K562 (cell line): ENCODE measurements around the gene PCBP4. TPM values are rescaled to one million over a fixed set of nuclear protein-coding genes. Genes with fewer than 3 reads are reported as not detected.

Experiments
- ATAC-seq: fragments of 200-7000 bp; cut with Tn5 transposase; 3 replicates; pipeline ENCODE4 v1.9.1; 2020; ENCODE audit warnings: moderate library complexity
- BruUV-seq: library from RNA; stranded (reverse); fragments of 400-500 nt; replicated peaks from 2 replicates; lab custom pipeline; 2021; lab: Mats Ljungman, UMichigan
- CTCF ChIA-PET: fragments of 300-600 bp; formaldehyde crosslinking; extraction: SDS; loops from one replicate; lab custom pipeline; 2021; ENCODE audit warnings: low intra/inter-chr PET ratio; lab: Yijun Ruan, JAX
- POLR2A ChIA-PET: fragments of 300-600, 350-650 bp; sonication (Branson Sonifier 250); formaldehyde crosslinking; extraction: SDS; loops from one replicate; lab custom pipeline; 2021; ENCODE audit warnings: antibody characterized with exemption, inconsistent platforms; lab: Yijun Ruan, JAX
- DNase-seq, 4 experiments: peaks; one replicate each; pipeline versions ENCODE4 v3.0.0 to v3.0.0-alpha.2; 2011 to 2018; ENCODE audit warnings: low spot score in 3 of 4, mixed read lengths in 3 of 4; ENCODE audit errors: extremely low read depth in 1 of 4
- FAIRE-seq: peaks from 2 replicates; lab custom pipeline; 2011; peaks lifted over from hg19 to GRCh38; lab: Jason Lieb, UNC
- H2AFZ ChIP-seq: 2 replicates; pipeline ENCODE4 v1.6.0; 2011; ENCODE audit warnings: low read depth, low read length, control low read depth, inconsistent platforms
- H3K27ac ChIP-seq: fragments of 200-600 bp; 3 replicates; pipeline ENCODE4 v1.8.0; 2011; ENCODE audit warnings: low read depth, mild to moderate bottlenecking, control low read depth, inconsistent platforms, low read length, moderate library complexity, mixed read lengths; ENCODE audit errors: extremely low read depth
- H3K27me3 ChIP-seq, 2 experiments: fragments of 300-600 bp in 1 of 2; 2 replicates in 1 of 2; 3 replicates in 1 of 2; pipeline versions ENCODE4 v1.6.0 to v1.8.0; 2011; ENCODE audit warnings: inconsistent platforms in 2 of 2, low read length in 2 of 2, mild to moderate bottlenecking in 1 of 2, mixed read lengths in 1 of 2, moderate library complexity in 1 of 2; ENCODE audit not compliant: control insufficient read depth in 2 of 2, insufficient read depth in 2 of 2
- H3K36me3 ChIP-seq: fragments of 300-600 bp; 3 replicates; pipeline ENCODE4 v1.8.0; 2011; ENCODE audit warnings: mild to moderate bottlenecking, low read length, inconsistent platforms; ENCODE audit not compliant: control insufficient read depth, insufficient read depth
- H3K4me1 ChIP-seq, 2 experiments: fragments of 200-600 bp in 1 of 2; replicated peaks in 1 of 2; 2 replicates in 1 of 2; 3 replicates in 1 of 2; pipeline versions ENCODE4 v1.5.1 to v1.8.0; 2011; ENCODE audit warnings: inconsistent platforms in 2 of 2, low read length in 2 of 2, mild to moderate bottlenecking in 1 of 2, mixed read lengths in 1 of 2, moderate library complexity in 1 of 2; ENCODE audit not compliant: control insufficient read depth in 2 of 2, insufficient read depth in 2 of 2
- H3K4me2 ChIP-seq: 2 replicates; pipeline ENCODE4 v1.6.1; 2011; ENCODE audit warnings: low read length, control low read depth, inconsistent platforms, mixed read lengths; ENCODE audit not compliant: insufficient read depth
- H3K4me3 ChIP-seq: fragments of 200-600 bp; sonication (generic), shearing (Covaris generic); 2 replicates; pipeline ENCODE4 v1.5.1; 2016; ENCODE audit warnings: control low read depth, inconsistent platforms
- H3K79me2 ChIP-seq: fragments of 200-600 bp; 3 replicates; pipeline ENCODE4 v1.8.0; 2011; ENCODE audit warnings: low read length, inconsistent platforms; ENCODE audit not compliant: control insufficient read depth, insufficient read depth
- H3K9ac ChIP-seq, 2 experiments: 2 replicates each; pipeline versions ENCODE4 v1.6.0 to v1.6.1; 2011; ENCODE audit warnings: low read depth in 2 of 2, low read length in 2 of 2, control low read depth in 1 of 2, inconsistent platforms in 1 of 2, mild to moderate bottlenecking in 1 of 2, mixed read lengths in 1 of 2; ENCODE audit not compliant: insufficient read depth in 1 of 2
- H3K9me1 ChIP-seq: one replicate; pipeline ENCODE4 v1.6.0; 2011; ENCODE audit warnings: inconsistent platforms, mild to moderate bottlenecking, low read length, moderate library complexity; ENCODE audit not compliant: control insufficient read depth, insufficient read depth
- H3K9me3 ChIP-seq: replicated peaks from 2 replicates; pipeline ENCODE4 v1.5.1; 2011; ENCODE audit warnings: low read depth, low read length, inconsistent platforms; ENCODE audit not compliant: control insufficient read depth, insufficient read depth
- H4K20me1 ChIP-seq: replicated peaks from 2 replicates; pipeline ENCODE4 v1.6.1; 2011; ENCODE audit warnings: low read length, inconsistent platforms, mixed read lengths; ENCODE audit not compliant: control insufficient read depth, insufficient read depth
- FOXK1 ChIP-seq: sonication (generic); formaldehyde crosslinking; IDR thresholded peaks from 2 replicates; pipeline ENCODE4 v1.8.0; 2022; ENCODE audit warnings: missing genetic modification reagents, mild to moderate bottlenecking, borderline replicate concordance
- GTF2A2 ChIP-seq: IDR thresholded peaks from 2 replicates; pipeline ENCODE4 v1.6.1; 2016; ENCODE audit warnings: mild to moderate bottlenecking, missing genetic modification characterization, missing compliant biosample characterization
- MTA1 ChIP-seq: fragments of 450-650 bp; IDR thresholded peaks from 2 replicates; pipeline ENCODE4 v1.6.1; 2017; ENCODE audit warnings: borderline replicate concordance
- MYNN ChIP-seq, 2 experiments: sonication (generic); formaldehyde crosslinking in 1 of 2; IDR thresholded peaks; 2 replicates each; pipeline versions ENCODE4 v1.5.0 to v1.6.1; 2016 to 2020; ENCODE audit warnings: antibody characterized with exemption in 1 of 2, missing genetic modification reagents in 1 of 2
- PTBP1 ChIP-seq: fragments of 200-400 bp; formaldehyde crosslinking; IDR thresholded peaks from 2 replicates; pipeline ENCODE4 v1.6.1; 2017; ENCODE audit warnings: low read depth, low read length
- PTRF ChIP-seq: fragments of 450-650 bp; IDR thresholded peaks from 2 replicates; pipeline ENCODE4 v1.6.1; 2016; ENCODE audit warnings: mild to moderate bottlenecking, missing genetic modification characterization, missing compliant biosample characterization
- RB1 ChIP-seq: fragments of 450-650 bp; IDR thresholded peaks from 2 replicates; pipeline ENCODE4 v1.6.1; 2017; ENCODE audit warnings: low read depth, mild to moderate bottlenecking
- REST ChIP-seq, 2 experiments: fragments of 450-650 bp; formaldehyde crosslinking in 1 of 2; IDR thresholded peaks; 2 replicates each; pipeline versions ENCODE4 v1.4.0 to v1.6.1; 2014 to 2020; ENCODE audit warnings: mild to moderate bottlenecking in 2 of 2, borderline replicate concordance in 1 of 2, low read depth in 1 of 2
- SAP30 ChIP-seq: fragments of 200-600 bp; sonication (generic); IDR thresholded peaks from 2 replicates; pipeline ENCODE4 v1.6.1; 2012; ENCODE audit warnings: borderline replicate concordance, low read depth, mild to moderate bottlenecking, moderate library complexity, low read length, control low read depth, inconsistent platforms; ENCODE audit not compliant: insufficient read depth, poor library complexity, severe bottlenecking
- ZNF24 ChIP-seq: fragments of 450-650 bp; IDR thresholded peaks from 2 replicates; pipeline ENCODE4 v1.6.1; 2016
- WGBS: fragments of 100-300 bp; shearing (Covaris generic); methylation state at CpG from one replicate; pipeline ENCODE4 v1.1.6; 2016; ENCODE audit warnings: low coverage, mixed read lengths; ENCODE audit not compliant: insufficient coverage; ENCODE audit errors: missing lambda C conversion rate; 5-methylcytosine and 5-hydroxymethylcytosine counted together
- in situ Hi-C: fragments of 300-500 bp; cut with MboI; formaldehyde crosslinking; loops from 4 replicates; pipeline ENCODE4 v1.15.0; 2018; ENCODE audit warnings: inconsistent platforms, mixed read lengths
- intact Hi-C: fragments of 100-400 bp; cut with micrococcal nuclease; formaldehyde crosslinking; loops from 2 replicates; pipeline ENCODE4 v1.14.2; 2022
- polyA plus RNA-seq, 8 experiments: library from polyadenylated mRNA; depleted of rRNA in 4 of 8; stranded (reverse) in 5 of 8; unstranded in 3 of 8; fragments of >200 nt; fragmentation: Nextera tagmentation in 2 of 8; fragmentation: Illumina TruSeq in 1 of 8; extraction: Ambion mirVana in 2 of 8; extraction: Trizol in 1 of 8; gene quantifications; 2 replicates each; pipeline versions ENCODE4 v1.2.1 to v1.2.3, GENCODE V29; 2011 to 2014; ENCODE audit warnings: inconsistent platforms in 1 of 8, missing spikeins in 1 of 8
- total RNA-seq, 7 experiments: library from RNA; depleted of rRNA in 6 of 7; stranded (reverse); fragments of >200 nt in 6 of 7; fragmentation: Illumina TruSeq in 2 of 7; extraction: Trizol in 2 of 7; gene quantifications; 2 replicates each; pipeline versions ENCODE4 v1.2.1 to v1.2.3, GENCODE V29; 2011 to 2021; ENCODE audit warnings: low replicate concordance in 1 of 7
- TF ChIP-seq, protein P1 (sequence below), 2 experiments: fragments of 250-450 bp in 1 of 2; fragments of 450-650 bp in 1 of 2; sonication (Bioruptor Pico) in 1 of 2; IDR thresholded peaks; 2 replicates each; pipeline versions ENCODE4 v1.6.1 to v1.8.0; 2016 to 2021; ENCODE audit warnings: mild to moderate bottlenecking in 2 of 2, moderate library complexity in 2 of 2, missing compliant biosample characterization in 1 of 2, missing genetic modification characterization in 1 of 2

PCBP4 gene
- total and polyA plus RNA-seq, 9 of the 15 experiments (the other 6 are each of a cell fraction or from before 2014, with no cell fraction given), result 0.06 to 5.8 (median 2.6) TPM

DNA sequence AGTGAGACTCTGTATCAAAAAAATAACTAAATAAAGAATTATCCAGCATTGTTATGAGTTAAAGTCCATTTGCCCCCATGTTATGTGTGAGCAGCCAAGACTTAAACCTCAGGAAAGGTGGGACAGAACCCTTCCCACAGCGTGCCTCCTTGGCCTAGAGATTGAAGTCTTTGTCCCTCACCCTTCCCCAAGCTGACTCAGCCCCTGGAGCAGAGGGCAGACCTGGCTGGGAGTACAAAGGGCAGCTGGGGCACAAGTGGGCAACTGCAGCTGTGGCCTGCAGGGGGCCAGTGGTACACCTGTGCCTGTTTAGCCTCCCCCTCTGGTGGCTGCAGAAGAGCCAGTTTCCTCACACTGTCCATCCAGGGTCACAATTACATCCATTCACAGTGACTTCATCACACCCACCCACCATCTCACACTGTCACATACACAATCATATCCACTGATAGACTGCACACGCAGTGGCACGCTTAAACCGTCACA is 15.1 kb upstream of the PCBP4 start:
- DNase-seq (peak in 3 of 4 experiments; percentile 49 to 67 (median 64)), FAIRE-seq (peak; percentile 54), ATAC-seq (peak; percentile 57)
- Histone ChIP-seq H3K4me1 (peaks cover 32 to 69% of the 10 kb centered on the region in 2 experiments; a peak in 4 of 5 replicates), H3K9me1 (no peaks in the 10 kb centered on the region), H3K79me2 (peaks cover 47% of the 10 kb centered on the region), H3K27me3 (no peaks in the 10 kb centered on the region), H2AFZ (peak overlapping the region; percentile 69), H3K36me3 (peaks cover 23% of the 10 kb centered on the region; the same call in 2 of the 3 replicates), H3K4me3 (peak overlapping the region; percentile 55), H3K27ac (peak overlapping the region; percentile 91), H3K9me3 (no peaks in the 10 kb centered on the region), H4K20me1 (no peaks in the 10 kb centered on the region), H3K9ac (peak overlapping the region; percentile 94 to 97), H3K4me2 (peak overlapping the region; percentile 96)
- WGBS, result 0% methylated on average over 4 of the region's 4 CpGs
- in situ Hi-C loops, result no loop called here
- BruUV-seq, result TSS peak; percentile 73
- ChIA-PET POLR2A (interaction anchor here (0.6 to 5.2 kb wide), 9 partner anchors 9 to 417 kb away, joined by 3 to 105 read pairs (median 3); partner anchors contain the start of genes ABHD14A, ABHD14B, PARP3 and RPL29), CTCF (no interaction called here)
- intact Hi-C loops, result no loop called here
- TF ChIP-seq MYNN (IDR thresholded peaks at IDR 0.05) (peak; percentile 59), MYNN (CRISPR knock-in tag; IDR thresholded peaks at IDR 0.05) (no peak), SAP30 (no peak), PTBP1 (no peak), GTF2A2 (tag) (no peak), FOXK1 (CRISPR knock-in tag) (peak; percentile 7; the same call in 1 of the 2 replicates), REST (IDR thresholded peaks at IDR 0.05; ENCODE audit: borderline replicate concordance) (0 out of 2 replicates have a peak, but pooled peaks have one; percentile 6), REST (CRISPR knock-in tag; IDR thresholded peaks at IDR 0.05; ENCODE audit: low read depth) (no peak), PTRF (tag) (no peak), ZNF24 (peak; percentile 62), MTA1 (no peak), RB1 (0 out of 2 replicates have a peak, but pooled peaks have one; percentile 16)
- TF ChIP-seq, protein P1, sequence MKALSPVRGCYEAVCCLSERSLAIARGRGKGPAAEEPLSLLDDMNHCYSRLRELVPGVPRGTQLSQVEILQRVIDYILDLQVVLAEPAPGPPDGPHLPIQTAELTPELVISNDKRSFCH (CRISPR knock-in tag; IDR thresholded peaks at IDR 0.05), result no peak
- TF ChIP-seq, protein P1 (tag; IDR thresholded peaks at IDR 0.05), result 0 out of 2 replicates have a peak, but pooled peaks have one; percentile 18
